ENCODE data around the gene HYAL3.
"Not testable (repeated sequence)": the region's sequence is repeated elsewhere in the genome, so short reads cannot be mapped to it uniquely, and the experiment has no call there.

The HYAL3 gene

GRCh38 chr3:50268703-50269451 is 30.3 kb downstream of the HYAL3 start, which contains the start of gene SEMA3B:
SEMA3B (plus strand) TSS chr3:50269147; CDS start chr3:50269241, 94 bp downstream.
- DNase-seq = no peak

- DNase-seq = no peak
These were observed 30.9 kb downstream of the HYAL3 start for GRCh38 chr3:50268276-50268675.

- DNase-seq = peak; percentile 35
These were observed 31.8 kb downstream of the HYAL3 start for GRCh38 chr3:50267280-50267913.

GRCh38 chr3:50266836-50267235 is 32.4 kb downstream of the HYAL3 start:
- DNase-seq = no peak

- no peak for DNase-seq
These were observed 33.2 kb downstream of the HYAL3 start for GRCh38 chr3:50266017-50266416.

GRCh38 chr3:50265571-50265970 is 33.6 kb downstream of the HYAL3 start:
- DNase-seq = no peak

GRCh38 chr3:50264964-50265485 is 34.2 kb downstream of the HYAL3 start:
- DNase-seq = no peak

GRCh38 chr3:50264383-50264963 is 34.7 kb downstream of the HYAL3 start:
- peak; percentile 75 for DNase-seq

GRCh38 chr3:50263478-50264382 is 35.5 kb downstream of the HYAL3 start:
- DNase-seq = no peak

- no peak for DNase-seq
These were observed 36.4 kb downstream of the HYAL3 start for GRCh38 chr3:50262778-50263177.

- DNase-seq = not testable (repeated sequence)
These were observed 37.0 kb downstream of the HYAL3 start for GRCh38 chr3:50262200-50262599.

- no peak for DNase-seq
These were observed 37.7 kb downstream of the HYAL3 start for GRCh38 chr3:50261505-50261904.

- no peak for DNase-seq
These were observed 38.2 kb downstream of the HYAL3 start for GRCh38 chr3:50260942-50261441.

GRCh38 chr3:50260027-50260941 is 38.9 kb downstream of the HYAL3 start:
- DNase-seq = peak; percentile 86

GRCh38 chr3:50259432-50260026 is 39.7 kb downstream of the HYAL3 start:
- no peak for DNase-seq

GRCh38 chr3:50258979-50259378 is 40.2 kb downstream of the HYAL3 start:
- no peak for DNase-seq

GRCh38 chr3:50258029-50258680 is 41.0 kb downstream of the HYAL3 start:
- DNase-seq = no peak

GRCh38 chr3:50256978-50257890 is 42.0 kb downstream of the HYAL3 start:
- DNase-seq = peak; percentile 64

GRCh38 chr3:50255251-50255615 is 44.0 kb downstream of the HYAL3 start:
- no peak for DNase-seq

Data from NCI-H82 (cell line).